ENCODE data around the gene HSPB9. TPM values are rescaled to one million over a fixed set of nuclear protein-coding genes. Genes with fewer than 3 reads are reported as not detected.

Gene HSPB9
- total and polyA plus RNA-seq, 9 of the 15 experiments (the other 6 are each of a cell fraction or from before 2014, with no cell fraction given): 0.04 to 0.16 (median 0.08) TPM; not detected in 3

DNA sequence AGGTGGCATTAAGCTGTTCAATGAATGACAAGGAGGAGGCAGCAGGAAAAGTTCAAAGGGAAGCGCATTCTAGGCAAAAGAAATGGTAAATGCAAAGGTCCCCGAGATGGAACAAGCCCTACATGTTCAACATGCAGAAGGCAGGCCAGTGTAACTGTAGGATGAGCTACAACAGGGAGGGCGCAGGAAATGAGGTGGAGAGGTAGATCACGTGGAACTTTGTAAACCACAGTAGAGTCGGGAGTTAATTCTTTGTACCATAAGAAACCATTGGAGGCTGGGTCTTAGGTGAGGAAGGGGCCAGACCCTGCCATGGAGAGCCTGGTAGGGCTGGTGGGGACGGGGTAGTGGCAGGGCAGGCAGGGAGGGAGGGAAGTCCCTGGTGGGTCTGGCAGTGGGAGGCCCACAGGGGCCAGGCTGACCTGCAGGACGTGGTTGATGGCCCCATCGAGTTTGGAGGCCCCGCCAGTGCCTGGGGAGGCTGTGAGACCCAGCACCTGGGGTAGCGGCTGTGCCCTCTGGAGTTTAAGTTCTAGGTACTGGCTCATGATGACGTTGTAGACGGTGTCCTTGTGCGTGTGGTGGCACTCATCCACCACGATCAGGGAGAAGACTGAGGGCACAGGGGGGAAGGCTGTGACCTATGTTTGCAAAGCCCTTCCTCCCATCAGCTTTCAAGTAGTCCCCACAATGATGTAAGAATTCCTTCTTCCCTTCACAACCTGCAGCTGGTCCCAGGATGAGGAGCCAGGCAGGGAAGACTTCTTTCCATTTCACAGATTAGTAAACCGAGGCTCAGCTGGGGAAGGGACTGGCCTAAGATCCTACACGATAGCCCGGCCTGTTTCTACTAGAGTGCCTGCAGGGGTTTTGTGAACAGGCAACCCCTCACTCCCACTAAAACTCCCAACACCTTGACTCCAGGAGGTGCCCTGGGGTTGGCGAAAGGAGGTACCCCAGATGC is 12.0 kb upstream of the HSPB9 start:
- Histone ChIP-seq H3K27me3 (ENCODE audit: control insufficient read depth in 2 of 2, insufficient read depth in 2 of 2, low read length in 2 of 2) (no peaks in the 10 kb centered on the region), H3K9me3 (replicated peaks; ENCODE audit: control insufficient read depth, insufficient read depth, low read depth, low read length) (no peaks in the 10 kb centered on the region), H3K4me1 (replicated peaks in 1 of 2; ENCODE audit: control insufficient read depth in 2 of 2, insufficient read depth in 2 of 2, low read length in 2 of 2) (peaks cover 12 to 58% of the 10 kb centered on the region in 2 experiments; a peak in 4 of 5 replicates), H4K20me1 (replicated peaks; ENCODE audit: control insufficient read depth, insufficient read depth, low read length) (no peaks in the 10 kb centered on the region), H3K9me1 (ENCODE audit: control insufficient read depth, insufficient read depth, low read length) (no peaks in the 10 kb centered on the region), H3K4me2 (ENCODE audit: insufficient read depth, low read length) (no peak overlapping the region), H3K79me2 (ENCODE audit: control insufficient read depth, insufficient read depth, low read length) (no peaks in the 10 kb centered on the region), H3K9ac (ENCODE audit: insufficient read depth in 1 of 2, low read depth in 2 of 2, low read length in 2 of 2) (no peak overlapping the region; a peak in 1 of 4 replicates), H3K36me3 (ENCODE audit: control insufficient read depth, insufficient read depth, low read length) (peaks cover 22% of the 10 kb centered on the region; the same call in 2 of the 3 replicates), H2AFZ (ENCODE audit: low read depth, low read length) (no peak overlapping the region), H3K4me3 (no peak overlapping the region), H3K27ac (ENCODE audit: extremely low read depth, low read depth, low read length) (no peak overlapping the region)
- FAIRE-seq (no peak), ATAC-seq (no peak), DNase-seq (ENCODE audit: extremely low read depth in 1 of 4, low spot score in 3 of 4) (no peak)
- in situ Hi-C loops (cut with MboI) (loop anchor here (5.0 to 25.0 kb wide), 3 partner anchors 83 to 373 kb away; partner anchors contain the start of gene HAP1), intact Hi-C loops (cut with micrococcal nuclease) (no loop called here)
- WGBS (ENCODE audit: insufficient coverage, low coverage, missing lambda C conversion rate): 72% methylated on average over 18 of the region's 18 CpGs
- CTCF ChIA-PET (ENCODE audit: low intra/inter-chr PET ratio): interaction anchor here (0.6 to 0.9 kb wide), 2 partner anchors 14 to 91 kb away, joined by 3 read pairs; partner anchors contain the start of gene NKIRAS2
- POLR2A ChIA-PET: interaction anchor here (0.6 to 2.0 kb wide), 3 partner anchors 10 to 264 kb away, joined by 3 to 6 read pairs (median 3); partner anchors contain the start of gene KAT2A
- BruUV-seq (replicated peaks): no TSS peak
- TF ChIP-seq BCOR (IDR thresholded peaks at IDR 0.05): peak; percentile 74
- TF ChIP-seq KDM1A (IDR thresholded peaks at IDR 0.05): peak in 1 of 2 experiments; percentile 45; a peak in 1 of 4 replicates
- peak; percentile 80 for TF ChIP-seq ZFP36 (IDR thresholded peaks at IDR 0.05; ENCODE audit: low read depth, low read length, partially characterized antibody)
- TF ChIP-seq SIN3B (IDR thresholded peaks at IDR 0.05; ENCODE audit: low read depth): no peak
